Neural progenitor cell (in vitro differentiated cells): ENCODE measurements around the gene EZH1. TPM values are rescaled to one million over a fixed set of nuclear protein-coding genes. Genes with fewer than 3 reads are reported as not detected.

Source experiments
- DNase-seq: peaks from one replicate; pipeline ENCODE4 v3.0.0-alpha.2; 2016; ENCODE audit warnings: low spot score
- H2AFZ ChIP-seq: fragments of 200-600 bp; sonication (generic); replicated peaks from 2 replicates; pipeline ENCODE4 v1.6.1; 2016; ENCODE audit warnings: antibody characterized with exemption
- H3F3A ChIP-seq: fragments of 200-600 bp; sonication (generic); 2 replicates; pipeline ENCODE4 v1.6.1; 2016; ENCODE audit warnings: antibody characterized with exemption, low read depth
- H3K27ac ChIP-seq: fragments of 200-600 bp; sonication (generic); 2 replicates; pipeline ENCODE4 v1.5.1; 2016; ENCODE audit warnings: mild to moderate bottlenecking
- H3K27me3 ChIP-seq: fragments of 200-600 bp; sonication (generic); 2 replicates; pipeline ENCODE4 v1.6.1; 2016; ENCODE audit warnings: mild to moderate bottlenecking, moderate library complexity
- H3K36me3 ChIP-seq: fragments of 200-600 bp; sonication (generic); 2 replicates; pipeline ENCODE4 v1.5.1; 2016
- H3K4me1 ChIP-seq: fragments of 200-600 bp; sonication (generic); 2 replicates; pipeline ENCODE4 v1.6.1; 2016; ENCODE audit warnings: mixed run types
- H3K4me2 ChIP-seq: fragments of 200-600 bp; sonication (generic); 2 replicates; pipeline ENCODE4 v1.6.1; 2016
- H3K4me3 ChIP-seq: fragments of 200-600 bp; sonication (generic); 2 replicates; pipeline ENCODE4 v1.5.1; 2016
- H3K79me2 ChIP-seq: fragments of 200-600 bp; sonication (generic); 2 replicates; pipeline ENCODE4 v1.6.1; 2016; ENCODE audit warnings: low read depth
- H3K9ac ChIP-seq: fragments of 200-600 bp; sonication (generic); 2 replicates; pipeline ENCODE4 v1.6.1; 2016
- H3K9me3 ChIP-seq: fragments of 200-600 bp; sonication (generic); 2 replicates; pipeline ENCODE4 v1.5.1; 2016; ENCODE audit warnings: low read depth
- H4K20me1 ChIP-seq: fragments of 200-600 bp; sonication (generic); 2 replicates; pipeline ENCODE4 v1.6.1; 2016; ENCODE audit warnings: low read depth
- H3K27ac Mint-ChIP-seq: 3 replicates; pipeline ENCODE4 v1.8.0; 2021; ENCODE audit warnings: mixed read lengths
- H3K27me3 Mint-ChIP-seq: 2 replicates; pipeline ENCODE4 v1.8.0; 2022; ENCODE audit warnings: low read depth, mild to moderate bottlenecking, inconsistent platforms, moderate library complexity, mixed read lengths; ENCODE audit not compliant: insufficient read depth
- H3K36me3 Mint-ChIP-seq: 3 replicates; pipeline ENCODE4 v1.8.0; 2021; ENCODE audit warnings: mixed read lengths
- H3K4me1 Mint-ChIP-seq: 3 replicates; pipeline ENCODE4 v1.8.0; 2021; ENCODE audit warnings: mixed read lengths
- H3K4me3 Mint-ChIP-seq: 3 replicates; pipeline ENCODE4 v1.8.0; 2021; ENCODE audit warnings: mild to moderate bottlenecking, moderate library complexity, mixed read lengths
- H3K9me3 Mint-ChIP-seq: 3 replicates; pipeline ENCODE4 v1.8.0; 2020; ENCODE audit warnings: mixed read lengths
- CTCF ChIP-seq: fragments of 200-600 bp; sonication (generic); IDR thresholded peaks from 2 replicates; pipeline ENCODE4 v1.5.1; 2017; ENCODE audit warnings: antibody characterized with exemption, mild to moderate bottlenecking
- EZH2 ChIP-seq: fragments of 200-600 bp; sonication (generic); IDR thresholded peaks from 2 replicates; pipeline ENCODE4 v1.6.1; 2017; ENCODE audit warnings: antibody characterized with exemption, mild to moderate bottlenecking, moderate library complexity
- EZH2phosphoT487 ChIP-seq: fragments of 200-600 bp; sonication (generic); IDR thresholded peaks from 2 replicates; pipeline ENCODE4 v1.6.1; 2017; ENCODE audit warnings: antibody characterized with exemption
- total RNA-seq: library from RNA; depleted of rRNA; stranded (reverse); fragments of >200 nt; gene quantifications from 2 replicates; pipeline ENCODE4 v1.2.3, GENCODE V29; 2015; ENCODE audit warnings: low replicate concordance

Gene EZH1
- total RNA-seq, 1 donor from 2014 or later, result 48.5 TPM

- Histone ChIP-seq H3K79me2 (no peaks in the 10 kb centered on the region), H3K4me2 (no peak overlapping the region), H3F3A (no peaks in the 10 kb centered on the region), H3K27me3 (peaks cover 22% of the 10 kb centered on the region), H3K9ac (no peak overlapping the region), H3K36me3 (no peaks in the 10 kb centered on the region), H3K4me1 (no peaks in the 10 kb centered on the region), H4K20me1 (no peaks in the 10 kb centered on the region), H3K27ac (no peak overlapping the region), H3K9me3 (no peaks in the 10 kb centered on the region), H2AFZ (no peak overlapping the region), H3K4me3 (no peak overlapping the region)
- H3K36me3 Mint-ChIP-seq, result no peaks in the 10 kb centered on the region
- H3K27me3 Mint-ChIP-seq, result peaks cover 11% of the 10 kb centered on the region
- no peaks in the 10 kb centered on the region for H3K4me1 Mint-ChIP-seq
- TF ChIP-seq EZH2, result no peak
- H3K9me3 Mint-ChIP-seq, result no peaks in the 10 kb centered on the region
- DNase-seq, result no peak
- H3K27ac Mint-ChIP-seq, result no peak overlapping the region
- no peak overlapping the region for H3K4me3 Mint-ChIP-seq
Observed at GRCh38 chr17:42787266-42787665, 42.4 kb upstream of the EZH1 start.

GRCh38 chr17:42784811-42785592, 40.2 kb upstream of the EZH1 start:
- no peak for TF ChIP-seq EZH2
- H3K27me3 ChIP-seq, result peaks cover 45% of the 10 kb centered on the region
- H3K4me1 ChIP-seq, result no peaks in the 10 kb centered on the region
- no peaks in the 10 kb centered on the region for H3K9me3 ChIP-seq
- Mint-ChIP-seq H3K9me3 (no peaks in the 10 kb centered on the region), H3K4me3 (no peak overlapping the region), H3K36me3 (no peaks in the 10 kb centered on the region), H3K27ac (no peak overlapping the region), H3K4me1 (peaks cover 5% of the 10 kb centered on the region), H3K27me3 (peaks cover 14% of the 10 kb centered on the region)
- H4K20me1 ChIP-seq, result peaks cover 2% of the 10 kb centered on the region
- H2AFZ ChIP-seq, result no peak overlapping the region
- peaks cover 7% of the 10 kb centered on the region for H3F3A ChIP-seq
- H3K36me3 ChIP-seq, result no peaks in the 10 kb centered on the region
- no peak overlapping the region for H3K9ac ChIP-seq
- H3K4me2 ChIP-seq, result no peak overlapping the region
- no peak overlapping the region for H3K4me3 ChIP-seq
- no peak for DNase-seq
- H3K79me2 ChIP-seq, result no peaks in the 10 kb centered on the region
- no peak overlapping the region for H3K27ac ChIP-seq

GRCh38 chr17:42784409-42784808, 39.6 kb upstream of the EZH1 start:
- Histone ChIP-seq H3K9me3 (no peaks in the 10 kb centered on the region), H3K36me3 (no peaks in the 10 kb centered on the region), H3K9ac (no peak overlapping the region), H3K27ac (no peak overlapping the region), H3K4me3 (no peak overlapping the region), H3K4me1 (no peaks in the 10 kb centered on the region), H4K20me1 (peaks cover 8% of the 10 kb centered on the region), H3K27me3 (peaks cover 46% of the 10 kb centered on the region), H2AFZ (no peak overlapping the region), H3K4me2 (no peak overlapping the region), H3K79me2 (no peaks in the 10 kb centered on the region), H3F3A (peaks cover 13% of the 10 kb centered on the region)
- H3K27me3 Mint-ChIP-seq, result peaks cover 20% of the 10 kb centered on the region
- TF ChIP-seq EZH2, result no peak
- TF ChIP-seq CTCF, result no peak
- TF ChIP-seq EZH2phosphoT487, result no peak
- H3K4me3 Mint-ChIP-seq, result no peak overlapping the region
- no peaks in the 10 kb centered on the region for H3K9me3 Mint-ChIP-seq
- H3K27ac Mint-ChIP-seq, result no peak overlapping the region
- no peaks in the 10 kb centered on the region for H3K36me3 Mint-ChIP-seq
- no peak for DNase-seq
- H3K4me1 Mint-ChIP-seq, result peaks cover 11% of the 10 kb centered on the region

DNA sequence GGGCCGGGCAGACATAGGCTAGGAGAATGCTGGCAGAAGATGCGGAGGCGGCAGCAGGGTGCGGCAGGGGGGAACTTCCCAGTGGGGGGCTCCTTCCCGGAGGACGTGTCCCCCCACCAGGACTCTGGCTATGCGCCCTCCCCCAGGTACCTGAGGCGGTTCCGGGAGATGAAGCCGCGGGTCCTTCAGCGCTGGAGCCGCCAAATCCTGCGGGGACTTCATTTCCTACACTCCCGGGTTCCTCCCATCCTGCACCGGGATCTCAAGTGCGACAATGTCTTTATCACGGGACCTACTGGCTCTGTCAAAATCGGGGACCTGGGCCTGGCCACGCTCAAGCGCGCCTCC, 38.9 kb upstream of the EZH1 start:
- no peak overlapping the region for H3K4me2 ChIP-seq
- peaks cover 46% of the 10 kb centered on the region for H3K27me3 ChIP-seq
- no peak overlapping the region for H3K4me3 ChIP-seq
- TF ChIP-seq EZH2phosphoT487 (no peak), EZH2 (no peak), CTCF (no peak)
- Mint-ChIP-seq H3K27ac (no peak overlapping the region), H3K4me3 (no peak overlapping the region), H3K9me3 (no peaks in the 10 kb centered on the region), H3K36me3 (no peaks in the 10 kb centered on the region), H3K4me1 (peaks cover 12% of the 10 kb centered on the region), H3K27me3 (peaks cover 21% of the 10 kb centered on the region)
- no peaks in the 10 kb centered on the region for H3K36me3 ChIP-seq
- no peaks in the 10 kb centered on the region for H3K79me2 ChIP-seq
- no peak for DNase-seq
- no peak overlapping the region for H3K27ac ChIP-seq
- H3K4me1 ChIP-seq, result no peaks in the 10 kb centered on the region
- no peaks in the 10 kb centered on the region for H3K9me3 ChIP-seq
- no peak overlapping the region for H2AFZ ChIP-seq
- peaks cover 19% of the 10 kb centered on the region for H3F3A ChIP-seq
- no peak overlapping the region for H3K9ac ChIP-seq
- H4K20me1 ChIP-seq, result peaks cover 13% of the 10 kb centered on the region
